ENCODE data around the gene MT2A.

DNA sequence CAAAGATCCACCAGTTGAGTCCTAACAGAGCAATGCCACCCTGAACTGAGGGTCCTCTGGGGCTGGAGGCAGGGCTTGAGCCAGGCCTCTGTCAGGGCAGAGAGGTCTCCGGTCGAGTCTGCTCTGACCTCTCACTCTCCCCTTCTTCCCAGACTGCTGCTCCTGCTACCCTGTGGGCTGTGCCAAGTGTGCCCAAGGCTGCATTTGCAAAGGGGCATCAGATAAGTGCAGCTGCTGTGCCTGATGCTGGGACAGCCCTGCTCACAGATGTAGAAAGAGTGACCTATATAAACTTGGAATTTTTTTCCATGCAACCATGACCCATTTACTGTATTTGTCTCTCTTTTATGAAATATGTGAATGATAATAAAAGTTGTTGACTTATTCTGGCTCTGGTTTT is 40.9 kb downstream of the MT2A start:
- TF ChIP-seq, protein P1, sequence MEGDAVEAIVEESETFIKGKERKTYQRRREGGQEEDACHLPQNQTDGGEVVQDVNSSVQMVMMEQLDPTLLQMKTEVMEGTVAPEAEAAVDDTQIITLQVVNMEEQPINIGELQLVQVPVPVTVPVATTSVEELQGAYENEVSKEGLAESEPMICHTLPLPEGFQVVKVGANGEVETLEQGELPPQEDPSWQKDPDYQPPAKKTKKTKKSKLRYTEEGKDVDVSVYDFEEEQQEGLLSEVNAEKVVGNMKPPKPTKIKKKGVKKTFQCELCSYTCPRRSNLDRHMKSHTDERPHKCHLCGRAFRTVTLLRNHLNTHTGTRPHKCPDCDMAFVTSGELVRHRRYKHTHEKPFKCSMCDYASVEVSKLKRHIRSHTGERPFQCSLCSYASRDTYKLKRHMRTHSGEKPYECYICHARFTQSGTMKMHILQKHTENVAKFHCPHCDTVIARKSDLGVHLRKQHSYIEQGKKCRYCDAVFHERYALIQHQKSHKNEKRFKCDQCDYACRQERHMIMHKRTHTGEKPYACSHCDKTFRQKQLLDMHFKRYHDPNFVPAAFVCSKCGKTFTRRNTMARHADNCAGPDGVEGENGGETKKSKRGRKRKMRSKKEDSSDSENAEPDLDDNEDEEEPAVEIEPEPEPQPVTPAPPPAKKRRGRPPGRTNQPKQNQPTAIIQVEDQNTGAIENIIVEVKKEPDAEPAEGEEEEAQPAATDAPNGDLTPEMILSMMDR (IDR thresholded peaks at IDR 0.05), result no peak
- TF ChIP-seq POLR2A (IDR thresholded peaks at IDR 0.05), result no peak
- no peak for TF ChIP-seq EP300 (IDR thresholded peaks at IDR 0.05; ENCODE audit: low read depth)
- no peak for TF ChIP-seq POLR2AphosphoS5 (IDR thresholded peaks at IDR 0.05)

Data from transverse colon (tissue), 4 donors.